ENCODE data around the gene ONECUT3.

- no peak for TF ChIP-seq CTCF (IDR thresholded peaks at IDR 0.05; ENCODE audit: extremely low read depth in 1 of 2, insufficient read depth in 1 of 2, low read depth in 1 of 2, low read length in 2 of 2)
- TF ChIP-seq EZH2 (IDR thresholded peaks at IDR 0.05; ENCODE audit: borderline replicate concordance, low read depth, low read length, severe bottlenecking) = no peak
Measured at GRCh38 chr19:1828279-1829238, 75.3 kb downstream of the ONECUT3 start.
